ENCODE results near the gene ULK3.
A peak's percentile ranks its signal among the peaks of the same experiment; 100 is the strongest.

ULK3 gene

GRCh38 chr15:74842581-74843444 lies at the start of gene ULK3:
TSS of gene ULK3 (minus strand) at chr15:74843156. CDS start at chr15:74843105, 51 bp downstream.
- no peak for TF ChIP-seq CTCF (conservative IDR thresholded peaks at IDR 0.05; ENCODE audit: low read depth, low read length)
- peak; percentile 91 for DNase-seq (ENCODE audit: low read depth)
- H3K4me3 ChIP-seq (ENCODE audit: low read depth, low read length) = peak within 1 kb of the TSS; percentile 86

- H3K4me3 ChIP-seq (ENCODE audit: low read depth, low read length) = no peak overlapping the region
- TF ChIP-seq CTCF (conservative IDR thresholded peaks at IDR 0.05; ENCODE audit: low read depth, low read length) = no peak
- DNase-seq (ENCODE audit: low read depth) = no peak
These were observed 49.4 kb upstream of the ULK3 start for GRCh38 chr15:74892313-74892712.

GRCh38 chr15:74891469-74891868 lies 48.5 kb upstream of the ULK3 start:
- no peak overlapping the region for H3K4me3 ChIP-seq (ENCODE audit: low read depth, low read length)

GRCh38 chr15:74890665-74890960 lies 47.7 kb upstream of the ULK3 start:
- TF ChIP-seq CTCF (conservative IDR thresholded peaks at IDR 0.05; ENCODE audit: low read depth, low read length) = no peak
- no peak for DNase-seq (ENCODE audit: low read depth)
- H3K4me3 ChIP-seq (ENCODE audit: low read depth, low read length) = peak overlapping the region; percentile 79

More at GRCh38 chr15:74891469-74891868, 48.5 kb upstream of the ULK3 start:
- TF ChIP-seq CTCF (conservative IDR thresholded peaks at IDR 0.05; ENCODE audit: low read depth, low read length) = no peak
- DNase-seq (ENCODE audit: low read depth) = no peak

GRCh38 chr15:74889883-74890664 lies 47.1 kb upstream of the ULK3 start, which contains the start of gene MPI:
TSS of gene MPI (plus strand) at chr15:74890042. CDS start at chr15:74890074, 32 bp downstream.
- H3K4me3 ChIP-seq (ENCODE audit: low read depth, low read length) = peak within 1 kb of the TSS; percentile 79
- DNase-seq (ENCODE audit: low read depth) = peak; percentile 76
- no peak for TF ChIP-seq CTCF (conservative IDR thresholded peaks at IDR 0.05; ENCODE audit: low read depth, low read length)

GRCh38 chr15:74889390-74889882 lies 46.5 kb upstream of the ULK3 start:
- H3K4me3 ChIP-seq (ENCODE audit: low read depth, low read length) = peak overlapping the region; percentile 79
- TF ChIP-seq CTCF (conservative IDR thresholded peaks at IDR 0.05; ENCODE audit: low read depth, low read length) = no peak
- DNase-seq (ENCODE audit: low read depth) = peak; percentile 42

All from choroid plexus epithelial cell (primary cell).